ENCODE data around the gene GSTM3.

GRCh38 chr1:109760581-109761226 lies 19.9 kb upstream of the GSTM3 start:
- TF ChIP-seq CTCF (tag by site-specific recombination; IDR thresholded peaks at IDR 0.05) (no peak), ZFP3 (tag by site-specific recombination; IDR thresholded peaks at IDR 0.05; ENCODE audit: low read depth) (no peak), REST (tag by site-specific recombination; IDR thresholded peaks at IDR 0.05) (no peak), ZNF549 (tag by site-specific recombination; IDR thresholded peaks at IDR 0.05) (no peak), ZBTB7A (tag by site-specific recombination; IDR thresholded peaks at IDR 0.05; ENCODE audit: low read depth) (no peak), ZBTB44 (tag by site-specific recombination; IDR thresholded peaks at IDR 0.05) (no peak), ZNF138 (tag by site-specific recombination; IDR thresholded peaks at IDR 0.05; ENCODE audit: borderline replicate concordance) (no peak), ZNF660 (tag by site-specific recombination; IDR thresholded peaks at IDR 0.05) (no peak), ZNF621 (tag by site-specific recombination; IDR thresholded peaks at IDR 0.05) (no peak), YY1 (tag by site-specific recombination; IDR thresholded peaks at IDR 0.05) (no peak), PRDM10 (tag by site-specific recombination; IDR thresholded peaks at IDR 0.05) (no peak)

Data from HEK293 (cell line).